ENCODE measurements around the gene EZR.
A peak's percentile ranks its signal among the peaks of the same experiment; 100 is the strongest.

EZR gene

GRCh38 chr6:158816803-158817727, 2.1 kb downstream of the EZR start:
- DNase-seq: peak; percentile 33

DNA sequence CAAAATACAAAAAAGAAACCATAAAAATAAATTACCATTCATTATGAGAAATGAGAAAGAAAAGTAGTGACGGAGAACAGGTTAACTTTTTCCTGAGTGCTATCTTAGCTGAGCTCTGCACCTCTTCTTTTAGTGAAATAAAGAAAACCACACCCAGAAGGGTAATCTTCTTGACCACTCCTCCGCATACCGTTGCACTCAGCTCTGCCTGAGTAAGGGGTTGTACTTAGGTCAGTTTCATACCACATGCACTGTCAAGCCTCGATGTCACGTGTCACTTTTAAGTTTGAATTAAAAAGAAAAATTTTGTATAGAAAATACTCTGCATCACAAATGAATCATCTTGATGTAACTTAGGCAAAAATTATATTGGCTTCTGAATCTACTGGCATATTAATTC, 2.8 kb downstream of the EZR start:
- DNase-seq: peak; percentile 47

- no peak for DNase-seq
These were observed 3.3 kb downstream of the EZR start for GRCh38 chr6:158815907-158816306.

DNA sequence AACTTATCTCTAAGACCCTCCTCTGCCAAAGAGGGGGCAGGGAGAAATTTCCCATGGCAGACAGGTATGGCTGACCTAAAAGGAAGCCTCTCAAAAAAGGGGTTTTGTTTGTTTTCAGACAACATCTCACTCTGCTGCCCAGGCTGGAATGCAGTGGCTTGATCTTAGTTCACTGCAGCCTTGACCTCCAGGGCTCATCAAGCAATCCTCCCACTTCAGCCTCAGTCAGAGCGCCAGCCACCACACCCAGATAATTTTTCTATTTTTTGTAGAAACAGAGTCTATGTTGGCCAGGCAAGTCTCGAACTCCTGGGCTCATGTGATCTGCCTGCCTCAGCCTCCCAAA, 3.8 kb downstream of the EZR start:
- no peak for DNase-seq

DNA sequence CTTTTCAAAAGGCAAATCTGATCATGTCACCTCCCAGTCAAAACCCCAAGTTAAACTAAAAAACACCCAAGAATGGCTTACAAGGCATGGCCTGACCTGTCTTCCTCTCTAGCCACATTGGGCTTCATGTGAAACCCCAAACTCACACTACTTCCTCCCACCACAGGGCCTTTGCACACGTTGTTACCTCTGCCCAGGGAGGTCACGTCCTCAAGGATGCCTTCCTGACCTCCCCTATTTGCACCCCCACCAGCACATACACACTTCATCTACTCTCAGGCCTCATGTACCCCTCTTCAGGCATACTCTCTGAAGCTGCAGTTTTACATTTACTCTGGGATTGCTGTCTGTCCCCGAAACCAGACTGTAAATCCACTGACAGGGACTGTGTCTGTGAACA, 6.1 kb downstream of the EZR start:
- DNase-seq: no peak

- DNase-seq: no peak
These were observed 6.6 kb downstream of the EZR start for GRCh38 chr6:158812611-158813010.

DNA sequence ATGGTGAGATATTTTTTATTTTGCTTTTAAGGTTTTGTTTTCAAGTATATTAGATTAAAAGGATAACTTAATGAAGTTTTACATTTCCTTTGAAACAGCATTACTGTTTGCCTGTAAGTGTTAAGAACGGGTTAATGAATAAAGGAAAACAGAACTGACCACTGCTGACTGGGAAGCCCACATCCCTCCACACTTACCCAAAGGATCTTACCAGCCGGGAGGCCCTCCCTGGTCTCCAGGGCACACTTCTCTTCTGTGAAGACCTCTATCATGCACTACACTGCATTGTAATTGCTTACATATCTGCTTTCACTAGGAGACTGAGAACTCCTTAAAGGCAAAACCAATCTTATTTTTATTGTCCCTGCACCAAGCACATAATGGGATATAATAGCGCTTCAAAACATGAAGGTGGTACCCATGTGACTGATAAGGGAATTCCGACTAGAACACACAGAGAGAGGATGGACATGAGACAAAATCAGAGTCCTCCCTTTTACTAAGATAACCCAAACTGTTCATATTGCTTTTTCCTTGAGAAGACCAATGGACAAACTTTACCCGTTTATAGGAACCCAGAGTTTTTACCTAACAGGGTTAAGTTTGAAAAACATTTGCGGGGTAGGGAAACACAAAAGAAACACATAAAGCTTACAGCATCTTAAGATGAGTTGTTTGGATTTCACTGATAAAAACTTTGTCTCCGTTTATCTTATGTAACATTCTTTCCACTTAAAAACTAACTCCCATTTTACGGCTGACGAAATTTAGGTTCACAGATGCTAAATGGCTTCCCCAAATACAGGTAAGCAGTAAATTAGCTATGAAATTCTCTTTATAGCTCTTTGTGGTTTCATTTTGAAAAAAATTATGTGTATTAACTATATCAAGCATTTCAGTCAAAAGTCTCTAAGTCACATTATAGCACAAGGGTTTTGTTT, 8.7 kb downstream of the EZR start:
- DNase-seq: no peak

DNA sequence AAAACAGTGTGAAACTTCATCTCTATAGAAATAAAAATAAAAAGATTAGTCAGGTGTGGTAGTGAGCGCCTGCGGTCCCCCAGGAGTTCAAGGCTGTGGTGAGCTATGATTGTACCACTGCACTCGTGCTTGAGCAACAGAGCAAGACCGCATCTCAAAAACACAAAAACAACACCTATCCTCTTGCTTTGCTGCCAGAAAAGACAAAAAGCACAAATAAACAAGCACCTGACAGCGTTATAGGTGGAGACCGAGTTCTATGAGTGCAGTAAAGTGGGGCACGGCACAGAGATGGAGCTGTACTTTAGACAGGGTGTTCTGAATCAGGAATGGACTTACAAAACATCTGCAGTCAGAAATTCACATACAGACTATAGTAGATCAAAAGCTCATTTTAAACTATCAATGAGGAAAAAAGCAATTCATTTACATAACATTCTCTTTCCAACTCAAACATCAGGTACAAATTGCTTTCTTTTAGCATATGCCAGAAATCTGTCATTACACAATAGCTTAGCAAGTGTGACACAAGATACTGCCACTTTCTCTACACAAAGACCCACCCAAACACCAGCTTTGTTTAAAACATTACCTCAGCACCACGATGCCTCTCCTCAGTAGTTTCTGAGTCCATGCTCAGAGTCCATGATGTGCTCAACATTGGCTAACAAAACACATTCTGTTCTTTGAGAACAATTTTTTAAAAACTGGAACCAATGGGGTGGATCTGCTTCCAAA, 10.1 kb downstream of the EZR start:
- DNase-seq: no peak

- no peak for DNase-seq
These were observed 10.7 kb downstream of the EZR start for GRCh38 chr6:158808442-158808833.

DNA sequence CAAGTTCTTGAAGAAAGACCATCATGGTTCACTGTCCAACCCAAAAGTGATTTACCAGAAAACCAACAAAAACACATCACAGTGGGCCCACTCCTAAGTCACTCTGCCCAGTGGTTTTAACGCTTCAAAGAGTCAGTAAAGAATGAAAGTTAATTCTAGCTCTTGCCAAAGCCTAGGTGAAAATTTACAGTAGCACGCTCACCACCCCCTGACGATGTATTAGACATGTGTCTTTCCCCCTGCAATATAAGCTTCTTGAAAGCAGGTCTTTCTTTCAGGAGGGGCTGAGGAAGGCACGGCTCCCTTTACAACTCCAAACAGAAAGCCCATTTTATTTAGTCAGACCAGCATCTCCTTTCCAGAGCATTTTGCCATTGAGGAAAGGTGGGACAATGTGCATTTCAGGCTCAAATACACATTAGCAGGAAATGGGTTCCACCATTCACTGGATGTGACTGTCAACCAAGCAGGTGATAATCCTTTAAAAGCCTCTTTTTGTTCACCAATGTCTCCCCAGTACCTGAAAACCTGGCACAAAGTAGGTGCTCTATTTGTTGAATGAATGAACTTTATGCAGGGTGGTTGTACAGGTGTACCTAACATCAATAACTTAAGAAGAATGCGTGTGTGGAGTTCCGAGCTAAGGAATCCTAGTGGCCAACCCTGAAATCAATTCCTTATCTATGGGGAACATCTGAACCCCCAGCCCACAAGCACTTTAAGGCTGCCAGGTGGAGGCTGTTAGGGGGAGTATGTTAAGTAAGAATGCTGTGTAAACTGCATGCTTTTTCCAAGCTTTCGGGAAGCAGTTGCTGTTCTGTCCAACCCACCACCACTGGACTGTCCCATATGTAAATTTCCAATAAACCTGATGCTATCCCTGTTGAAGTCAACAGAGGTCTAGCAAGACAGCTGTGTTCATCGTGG, 11.4 kb downstream of the EZR start:
- DNase-seq: no peak

GRCh38 chr6:158805698-158806377, 13.3 kb downstream of the EZR start:
- no peak for DNase-seq

DNA sequence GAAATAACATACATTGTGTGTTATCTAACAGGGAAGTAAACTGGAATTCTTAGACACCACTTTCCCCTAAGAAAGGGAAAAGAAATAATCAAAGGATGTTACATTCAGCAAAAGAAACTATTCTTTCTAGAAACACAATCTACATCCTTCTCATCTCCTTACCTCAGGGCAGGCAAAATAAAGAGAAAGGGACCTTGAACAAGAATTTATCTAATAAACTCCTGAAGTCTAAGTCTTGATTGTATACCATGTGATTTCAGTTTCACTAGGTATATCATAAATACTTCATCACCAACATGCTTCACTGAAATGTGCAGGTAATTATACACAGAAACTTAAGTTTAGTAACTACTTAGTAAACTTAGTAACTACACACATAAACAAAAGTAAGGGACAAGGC, 15.0 kb downstream of the EZR start:
- DNase-seq: no peak

DNA sequence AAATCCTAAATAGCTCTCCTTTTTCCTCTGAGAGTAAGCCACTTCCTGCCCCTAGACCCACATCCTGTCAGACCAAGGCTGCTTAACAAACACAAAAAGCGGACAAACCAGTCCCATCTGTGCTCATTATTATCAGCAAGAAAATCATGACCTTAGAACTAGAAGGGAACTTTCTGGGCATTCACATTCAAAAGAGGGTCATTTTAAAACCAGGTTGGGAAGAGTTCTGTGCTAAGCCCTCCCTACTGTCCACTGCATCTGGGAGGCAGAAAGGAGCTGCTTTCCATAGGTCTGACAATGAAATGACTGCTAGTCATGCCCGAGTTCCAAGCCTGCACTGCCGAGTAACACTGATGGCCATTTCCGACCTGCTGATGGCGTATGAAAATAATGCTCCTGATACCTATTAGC, 15.4 kb downstream of the EZR start:
- no peak for DNase-seq

- no peak for DNase-seq
These were observed 17.4 kb downstream of the EZR start for GRCh38 chr6:158801655-158802294.

GRCh38 chr6:158799051-158799792, 19.9 kb downstream of the EZR start:
- DNase-seq: no peak

- no peak for DNase-seq
These were observed 20.9 kb downstream of the EZR start for GRCh38 chr6:158798311-158798710.

DNA sequence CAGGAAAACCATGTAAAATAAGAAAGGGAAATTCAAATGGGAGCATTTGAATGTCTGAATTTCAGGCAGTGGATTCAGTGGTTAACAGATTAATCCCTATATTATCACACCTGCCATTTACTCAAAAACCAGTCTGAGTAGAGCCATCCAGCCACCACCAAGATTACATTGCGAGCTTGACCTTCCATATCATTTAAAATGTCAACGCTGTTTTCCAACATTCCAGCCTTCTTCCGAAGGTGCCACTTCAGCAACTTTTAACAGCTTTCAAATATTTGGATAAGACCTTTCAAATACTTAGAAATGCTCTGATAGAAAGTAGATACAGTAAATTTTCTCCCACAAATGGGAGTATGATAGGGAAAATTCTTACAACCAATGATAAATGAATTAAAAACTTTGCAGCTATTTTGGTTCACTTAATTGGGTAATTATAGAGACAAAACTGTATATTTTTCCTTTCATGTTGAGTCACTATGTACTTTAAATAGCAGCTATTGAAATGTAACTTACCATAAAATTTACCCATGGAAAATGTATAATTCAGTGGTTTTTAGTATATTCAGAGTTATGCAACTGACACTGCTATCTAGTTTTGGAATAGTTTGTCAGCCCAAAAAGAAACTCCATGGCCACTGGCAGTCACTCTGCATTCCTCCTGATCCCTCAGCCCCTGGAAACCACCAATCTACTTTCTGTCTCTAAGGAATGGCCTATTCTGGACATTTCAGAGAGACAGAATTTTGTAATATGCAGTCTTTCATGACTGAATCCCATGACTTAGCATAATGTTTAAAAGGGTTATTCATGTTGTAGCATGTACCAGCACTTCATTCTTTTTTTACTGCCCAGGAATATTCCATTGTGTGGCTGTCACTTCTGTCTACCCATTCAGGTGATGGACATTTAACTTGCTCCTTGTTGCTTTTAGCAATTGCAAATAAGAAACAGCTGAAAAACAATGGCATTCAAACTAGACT, 21.5 kb downstream of the EZR start:
- no peak for DNase-seq

DNA sequence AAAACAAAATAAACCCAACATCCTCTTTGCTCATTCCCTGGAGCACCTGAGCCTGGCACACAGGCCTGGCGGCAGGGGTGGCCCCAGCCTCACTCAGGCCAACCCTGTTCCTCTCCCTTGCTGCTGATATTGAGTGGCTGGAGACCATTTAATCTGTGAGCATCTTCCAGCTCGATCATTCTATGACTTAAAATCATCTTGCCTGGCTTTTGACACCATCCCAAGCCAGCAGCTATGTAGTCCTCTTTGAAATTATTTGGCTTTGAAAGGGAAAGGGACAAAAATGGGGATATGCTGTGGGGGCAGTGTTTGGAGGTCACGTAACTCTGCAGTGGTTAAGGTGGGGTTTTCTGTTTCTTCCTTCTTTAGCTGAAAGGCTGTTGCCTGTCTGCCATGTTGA, 22.8 kb downstream of the EZR start:
- no peak for DNase-seq

GRCh38 chr6:158795516-158795915, 23.7 kb downstream of the EZR start:
- no peak for DNase-seq
